ENCODE data around the gene DCUN1D1. TPM values are rescaled to one million over a fixed set of nuclear protein-coding genes. Genes with fewer than 3 reads are reported as not detected.

The DCUN1D1 gene
- total and polyA plus RNA-seq, 2 of the 8 experiments (the other 6 are each of a cell fraction or from before 2014, with no cell fraction given): 6.8 to 70.3 TPM

- H3K23me2 ChIP-seq (ENCODE audit: low read depth, low read length): no peaks in the 10 kb centered on the region
- H3K56ac ChIP-seq (replicated peaks; ENCODE audit: insufficient read length, low read depth, low read length): no peak overlapping the region
- H3K36me3 ChIP-seq (ENCODE audit: control insufficient read depth in 2 of 4, insufficient read depth in 4 of 4, low read length in 3 of 4): peaks cover 0 to 18% (median 5%) of the 10 kb centered on the region in 4 experiments; a peak in 4 of 8 replicates
- H3K4me2 ChIP-seq (ENCODE audit: insufficient read depth in 1 of 2, low read depth in 2 of 2, low read length in 2 of 2): no peak overlapping the region
- H3K79me1 ChIP-seq (ENCODE audit: low read depth, low read length): no peaks in the 10 kb centered on the region
- FAIRE-seq (no peak), DNase-seq (ENCODE audit: low read depth in 1 of 2, low spot score in 2 of 2) (no peak)
- ChIA-PET POLR2A (ENCODE audit: partially characterized antibody) (no interaction called here), CTCF (ENCODE audit: partially characterized antibody) (interaction anchor here (0.6 to 2.8 kb wide), 2 partner anchors 38 to 84 kb away, joined by 3 to 6 read pairs; no protein-coding TSS in a partner anchor)
- H3K27me3 ChIP-seq (replicated peaks in 1 of 4; ENCODE audit: control insufficient read depth in 3 of 4, extremely low read depth in 1 of 4, insufficient read depth in 3 of 4, low read length in 3 of 4): no peaks in the 10 kb centered on the region
- H2AFZ ChIP-seq (ENCODE audit: low read length): no peak overlapping the region
- peaks cover 0 to 4% of the 10 kb centered on the region in 2 experiments; a peak in 1 of 4 replicates for H3K9me3 ChIP-seq (ENCODE audit: insufficient read depth in 2 of 2, low read depth in 1 of 2, low read length in 1 of 2)
- H2BK120ac ChIP-seq (replicated peaks; ENCODE audit: low read depth, low read length): no peak overlapping the region
- H2BK5ac ChIP-seq (ENCODE audit: low read depth, low read length): no peak overlapping the region
- H4K91ac ChIP-seq (replicated peaks; ENCODE audit: insufficient read length, low read length): no peak overlapping the region
- H4K8ac ChIP-seq (ENCODE audit: extremely low read depth, insufficient read depth, low read length): no peak overlapping the region
- no peak overlapping the region for H3K18ac ChIP-seq (ENCODE audit: extremely low read depth, low read length)
- peaks cover 0 to 4% (median 0%) of the 10 kb centered on the region in 4 experiments; a peak in 3 of 7 replicates for H3K4me1 ChIP-seq (replicated peaks in 1 of 4; ENCODE audit: control insufficient read depth in 3 of 4, insufficient read depth in 4 of 4, low read length in 3 of 4)
- no peak overlapping the region for H3K27ac ChIP-seq (ENCODE audit: low read depth, low read length)
- H4K20me1 ChIP-seq (replicated peaks in 1 of 2; ENCODE audit: control insufficient read depth in 1 of 2, insufficient read depth in 2 of 2, low read length in 2 of 2): no peaks in the 10 kb centered on the region
- no peak overlapping the region for H4K5ac ChIP-seq (ENCODE audit: insufficient read length, low read depth, low read length)
- no peak overlapping the region for H3K23ac ChIP-seq (ENCODE audit: insufficient read length)
- H3K4ac ChIP-seq (replicated peaks; ENCODE audit: insufficient read length, low read depth, low read length): no peak overlapping the region
- TF ChIP-seq CEBPB (IDR thresholded peaks at IDR 0.05; ENCODE audit: low read depth, low read length): no peak
- TF ChIP-seq TAF7 (optimal IDR thresholded peaks at IDR 0.05; ENCODE audit: borderline replicate concordance, low read depth, low read length): peak; percentile 28
- TF ChIP-seq CTCF (IDR thresholded peaks at IDR 0.05; ENCODE audit: control extremely low read depth in 1 of 3, insufficient read depth in 1 of 3, low read depth in 1 of 3, low read length in 3 of 3): 0 out of 4 replicates have a peak, but pooled peaks of 1 of the 3 experiments have one; percentile 9
- no peak overlapping the region for H2BK15ac ChIP-seq (ENCODE audit: low read length)
- H3K4me3 ChIP-seq (ENCODE audit: extremely low read depth in 1 of 4, insufficient read depth in 2 of 4, low read depth in 3 of 4, low read length in 4 of 4): no peak overlapping the region
- no peak overlapping the region for H2AK5ac ChIP-seq (ENCODE audit: low read depth, low read length)
- H3K14ac ChIP-seq (ENCODE audit: insufficient read length): no peak overlapping the region
- H2BK20ac ChIP-seq (ENCODE audit: low read length): no peak overlapping the region
- H3K79me2 ChIP-seq (ENCODE audit: control insufficient read depth in 1 of 2, insufficient read depth in 2 of 2, low read length in 2 of 2): no peaks in the 10 kb centered on the region
- no peak overlapping the region for H3K9ac ChIP-seq (replicated peaks in 1 of 4; ENCODE audit: extremely low read depth in 1 of 4, low read depth in 3 of 4, low read length in 3 of 4)
- no peak overlapping the region for H2BK12ac ChIP-seq (ENCODE audit: low read depth, low read length)
Observed at GRCh38 chr3:182947888-182948287, 32.5 kb downstream of the DCUN1D1 start.
